ENCODE results near the gene MMP15. TPM values are rescaled to one million over a fixed set of nuclear protein-coding genes. Genes with fewer than 3 reads are reported as not detected.
A peak's percentile ranks its signal among the peaks of the same experiment; 100 is the strongest.

The MMP15 gene
- total and polyA plus RNA-seq, 2 of the 13 experiments (the other 11 are each of a cell fraction or from before 2014, with no cell fraction given) = 35.2 to 44.9 TPM

- no peak; the same call in 1 of the 2 replicates for TF ChIP-seq ZNF790 (CRISPR knock-in tag; IDR thresholded peaks at IDR 0.05; ENCODE audit: borderline replicate concordance)
- 0 out of 2 replicates have a peak, but pooled peaks have one; percentile 26 for TF ChIP-seq RERE (CRISPR knock-in tag; IDR thresholded peaks at IDR 0.05; ENCODE audit: low read depth)
- no peak for TF ChIP-seq ZNF7 (CRISPR knock-in tag; IDR thresholded peaks at IDR 0.05)
- TF ChIP-seq ZNF792 (CRISPR knock-in tag; IDR thresholded peaks at IDR 0.05) = peak; percentile 65; the same call in 1 of the 2 replicates
- peak; percentile 70; the same call in 1 of the 2 replicates for TF ChIP-seq IRF2 (CRISPR knock-in tag; IDR thresholded peaks at IDR 0.05)
- peak; percentile 65; the same call in 1 of the 2 replicates for TF ChIP-seq CCDC6 (CRISPR knock-in tag; IDR thresholded peaks at IDR 0.05)
- TF ChIP-seq SNRNP70 (IDR thresholded peaks at IDR 0.05; ENCODE audit: low read depth, low read length) = no peak
- peak; percentile 85 for TF ChIP-seq KAT8 (CRISPR knock-in tag; IDR thresholded peaks at IDR 0.05)
- no peak for TF ChIP-seq FUBP1 (CRISPR knock-in tag; IDR thresholded peaks at IDR 0.05; ENCODE audit: borderline replicate concordance)
- TF ChIP-seq JUN (CRISPR knock-in tag; IDR thresholded peaks at IDR 0.05) = no peak
- TF ChIP-seq TARDBP (CRISPR knock-in tag; IDR thresholded peaks at IDR 0.05) = peak; percentile 70
- TF ChIP-seq ZSCAN31 (CRISPR knock-in tag; IDR thresholded peaks at IDR 0.05; ENCODE audit: low read depth) = no peak; the same call in none of the 2 replicates
- TF ChIP-seq ZNF781 (CRISPR knock-in tag; IDR thresholded peaks at IDR 0.05; ENCODE audit: borderline replicate concordance, not compliant biosample characterization) = peak; percentile 48
- TF ChIP-seq ZNF251 (CRISPR knock-in tag; IDR thresholded peaks at IDR 0.05) = no peak
- TF ChIP-seq MZF1 (CRISPR knock-in tag; IDR thresholded peaks at IDR 0.05; ENCODE audit: borderline replicate concordance) = no peak; the same call in 1 of the 2 replicates
- TF ChIP-seq MYNN (CRISPR knock-in tag; IDR thresholded peaks at IDR 0.05; ENCODE audit: low read depth) = no peak
- TF ChIP-seq CREBL2 (CRISPR knock-in tag; IDR thresholded peaks at IDR 0.05; ENCODE audit: borderline replicate concordance) = no peak
- peak; percentile 36 for TF ChIP-seq TEAD3 (CRISPR knock-in tag; optimal IDR thresholded peaks at IDR 0.05; ENCODE audit: borderline replicate concordance)
- no peak for TF ChIP-seq ZNF496 (CRISPR knock-in tag; IDR thresholded peaks at IDR 0.05; ENCODE audit: insufficient replicate concordance)
- peak; percentile 67; the same call in 1 of the 2 replicates for TF ChIP-seq GLI4 (CRISPR knock-in tag; IDR thresholded peaks at IDR 0.05; ENCODE audit: borderline replicate concordance)
Observed at GRCh38 chr16:58000706-58001676, 24.6 kb upstream of the MMP15 start, which contains the start of gene USB1 (continued).

Data from HepG2 (cell line).